Activated naive CD4-positive, alpha-beta T cell treated with anti-CD3 and anti-CD28 coated beads for 36 hours (primary cell): ENCODE data around the gene PUDP. TPM values are rescaled to one million over a fixed set of nuclear protein-coding genes. Genes with fewer than 3 reads are reported as not detected.

Source experiments
- CTCF ChIA-PET: fragments of 350-600 bp; sonication (Branson Sonifier 250); formaldehyde crosslinking; loops from one replicate; lab custom pipeline; 2021; ENCODE audit warnings: antibody characterized with exemption; lab: Charles Lee
- DNase-seq: peaks from one replicate; pipeline ENCODE4 v3.0.0-alpha.2; 2020
- H3K27ac Mint-ChIP-seq: one replicate; pipeline ENCODE4 v1.8.0; 2021; ENCODE audit warnings: mild to moderate bottlenecking, mixed read lengths
- H3K27me3 Mint-ChIP-seq: one replicate; pipeline ENCODE4 v1.8.0; 2021; ENCODE audit warnings: low read depth, mixed read lengths
- H3K36me3 Mint-ChIP-seq: one replicate; pipeline ENCODE4 v1.8.0; 2021; ENCODE audit warnings: low read depth, mixed read lengths
- H3K4me1 Mint-ChIP-seq: one replicate; pipeline ENCODE4 v1.8.0; 2021; ENCODE audit warnings: low read depth, mixed read lengths
- H3K4me3 Mint-ChIP-seq: one replicate; pipeline ENCODE4 v1.8.0; 2021; ENCODE audit warnings: mild to moderate bottlenecking, moderate library complexity, mixed read lengths
- H3K9me3 Mint-ChIP-seq: one replicate; pipeline ENCODE4 v1.8.0; 2021; ENCODE audit warnings: mixed read lengths
- intact Hi-C: fragments of 100-400 bp; cut with micrococcal nuclease; formaldehyde crosslinking; loops from one replicate; pipeline ENCODE4 v1.15.1; 2023
- total RNA-seq, 2 experiments: library from RNA; stranded (reverse); gene quantifications; one replicate each; pipeline ENCODE4 v1.2.3, GENCODE V29; 2021

The PUDP gene
- total RNA-seq, 2 experiments from 2014 or later: 10.7 to 13.6 TPM

DNA sequence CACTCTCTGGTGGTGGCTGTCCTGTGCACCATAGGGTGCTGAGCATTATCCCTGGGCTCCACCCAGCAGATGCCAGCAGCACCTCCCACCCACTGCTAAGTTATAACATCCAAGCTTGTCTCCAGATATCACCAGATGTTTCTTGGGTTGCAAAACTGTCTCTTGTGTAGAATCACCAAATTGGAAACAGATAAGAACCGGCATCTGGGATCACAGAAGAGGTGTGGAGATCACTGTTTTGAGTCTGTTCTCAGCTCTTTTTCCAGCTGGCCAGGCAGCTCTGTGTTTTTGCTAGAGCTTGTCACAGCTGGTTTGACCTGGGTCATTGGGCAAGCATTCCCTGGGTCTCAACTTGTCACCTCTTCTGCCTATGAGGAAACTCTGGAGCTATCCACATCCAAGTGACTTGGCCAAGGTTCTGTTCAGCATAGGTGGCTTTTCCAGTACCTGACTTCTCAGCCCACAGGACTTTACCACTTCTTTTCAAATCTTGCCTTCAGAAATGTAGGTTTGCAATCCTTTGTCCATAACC lies 15.3 kb upstream of the PUDP start:
- Mint-ChIP-seq H3K36me3 (no peaks in the 10 kb centered on the region), H3K27ac (no peak overlapping the region), H3K27me3 (no peaks in the 10 kb centered on the region), H3K4me1 (no peaks in the 10 kb centered on the region), H3K4me3 (no peak overlapping the region), H3K9me3 (no peaks in the 10 kb centered on the region)
- DNase-seq: no peak
- CTCF ChIA-PET: no interaction called here
- intact Hi-C loops: no loop called here

DNA sequence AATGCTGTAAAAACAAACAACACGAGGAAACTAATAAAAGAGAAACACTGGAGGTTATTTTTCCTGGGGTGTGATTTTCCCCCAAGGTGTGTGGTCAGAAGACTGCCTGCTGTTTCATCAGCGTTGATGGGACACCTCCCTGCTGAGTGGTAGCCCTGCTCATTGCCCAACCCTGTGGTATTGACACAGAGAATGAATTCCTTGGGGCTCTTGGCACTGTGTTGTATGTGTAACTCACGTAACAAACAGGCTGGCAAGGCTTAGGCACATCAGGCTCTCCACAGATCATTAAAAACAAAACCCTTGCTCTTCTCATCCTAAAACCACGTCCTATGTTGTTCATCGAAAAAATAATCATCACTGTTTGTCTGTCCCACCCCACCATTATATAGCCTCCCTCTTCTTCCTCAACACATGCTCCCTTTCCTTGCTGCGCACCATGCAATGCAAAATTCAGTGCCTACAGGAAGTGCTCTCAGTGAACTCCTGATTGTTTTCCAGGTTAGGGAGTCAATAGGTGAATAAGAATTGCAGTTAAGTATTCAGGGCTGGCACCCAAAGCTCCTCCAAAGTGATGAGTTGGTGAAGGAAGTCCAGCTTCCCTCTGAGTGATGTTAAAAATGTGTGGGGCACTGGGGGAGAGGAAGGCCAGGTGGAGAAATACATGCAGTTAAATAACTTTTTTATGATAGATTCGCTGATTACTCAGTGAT lies 11.4 kb upstream of the PUDP start:
- Mint-ChIP-seq H3K27ac (no peak overlapping the region), H3K36me3 (no peaks in the 10 kb centered on the region), H3K4me1 (no peaks in the 10 kb centered on the region), H3K4me3 (no peak overlapping the region), H3K9me3 (no peaks in the 10 kb centered on the region), H3K27me3 (no peaks in the 10 kb centered on the region)
- DNase-seq: no peak
- intact Hi-C loops: no loop called here
- CTCF ChIA-PET: no interaction called here

DNA sequence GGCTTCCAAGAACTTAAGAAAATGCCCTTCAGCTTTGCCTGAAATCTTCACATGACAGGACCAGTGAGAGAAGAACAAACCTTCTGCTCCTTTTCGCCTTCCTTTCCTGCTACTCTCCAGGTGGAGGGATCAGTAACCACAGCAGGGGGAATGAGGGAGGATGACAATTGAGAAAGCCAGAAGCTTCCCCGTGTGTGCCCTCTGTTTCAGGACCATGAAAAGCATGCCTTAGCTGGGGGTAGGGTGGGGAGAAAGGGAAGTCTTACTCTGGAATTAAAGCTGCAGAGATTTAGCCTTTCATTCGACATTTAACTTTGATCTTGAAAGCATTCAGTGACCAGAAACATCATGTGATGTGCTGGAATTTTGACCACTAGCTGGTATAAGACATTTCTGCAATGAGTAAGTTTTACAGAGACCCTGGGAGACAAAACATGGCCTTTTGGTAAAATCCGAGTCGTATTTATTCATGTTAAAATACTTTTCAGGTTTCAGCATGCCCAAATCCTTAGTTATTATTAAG lies 10.6 kb upstream of the PUDP start:
- Mint-ChIP-seq H3K36me3 (no peaks in the 10 kb centered on the region), H3K4me3 (no peak overlapping the region), H3K27me3 (no peaks in the 10 kb centered on the region), H3K27ac (no peak overlapping the region), H3K9me3 (no peaks in the 10 kb centered on the region), H3K4me1 (no peaks in the 10 kb centered on the region)
- intact Hi-C loops: no loop called here
- DNase-seq: no peak
- CTCF ChIA-PET: no interaction called here

DNA sequence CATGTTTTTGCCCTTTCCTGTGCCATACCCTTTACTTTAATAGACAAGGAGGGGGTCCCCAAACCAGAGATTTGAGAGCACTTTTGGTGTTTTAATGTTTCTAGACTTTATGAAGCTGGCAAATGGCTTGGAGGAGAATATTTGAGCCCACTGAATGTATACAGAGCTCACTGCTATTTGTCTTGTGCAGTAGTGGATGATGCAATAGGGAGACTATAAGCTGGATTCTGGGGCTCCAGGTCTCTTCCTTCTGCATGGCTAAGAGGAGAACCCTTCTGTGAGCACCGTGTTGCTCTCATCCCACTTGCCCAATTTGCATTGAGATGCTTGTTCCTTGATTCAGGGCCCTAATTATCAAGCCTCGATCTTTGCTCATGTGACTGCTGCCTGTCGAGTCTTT lies 8.9 kb upstream of the PUDP start:
- H3K27me3 Mint-ChIP-seq: no peaks in the 10 kb centered on the region
- no peak overlapping the region for H3K4me3 Mint-ChIP-seq
- no peaks in the 10 kb centered on the region for H3K9me3 Mint-ChIP-seq
- no peak for DNase-seq
- no peak overlapping the region for H3K27ac Mint-ChIP-seq
- no peaks in the 10 kb centered on the region for H3K36me3 Mint-ChIP-seq
- CTCF ChIA-PET: no interaction called here
- intact Hi-C loops: no loop called here
- no peaks in the 10 kb centered on the region for H3K4me1 Mint-ChIP-seq

DNA sequence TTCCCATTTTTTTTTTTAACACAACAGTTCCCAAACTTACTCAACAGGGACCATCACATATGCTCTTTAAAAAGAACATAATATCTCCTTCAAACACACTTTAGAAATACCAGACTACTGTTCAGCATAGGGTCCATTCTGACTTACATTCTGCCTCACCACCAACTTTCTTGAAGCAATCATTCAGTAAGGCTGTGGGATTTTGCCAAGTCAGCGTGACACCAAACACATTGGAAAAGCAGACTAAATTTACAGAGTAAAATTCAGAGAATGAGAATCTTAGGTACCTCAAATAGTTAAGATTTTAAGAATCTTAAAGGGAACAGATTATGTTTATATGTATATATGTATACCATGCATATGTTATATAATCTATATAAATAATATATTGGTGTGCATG lies 7.2 kb upstream of the PUDP start:
- no peak for DNase-seq
- intact Hi-C loops: no loop called here
- H3K4me1 Mint-ChIP-seq: no peaks in the 10 kb centered on the region
- no peaks in the 10 kb centered on the region for H3K9me3 Mint-ChIP-seq
- no peak overlapping the region for H3K4me3 Mint-ChIP-seq
- H3K36me3 Mint-ChIP-seq: no peaks in the 10 kb centered on the region
- no peak overlapping the region for H3K27ac Mint-ChIP-seq
- no peaks in the 10 kb centered on the region for H3K27me3 Mint-ChIP-seq
- CTCF ChIA-PET: no interaction called here

DNA sequence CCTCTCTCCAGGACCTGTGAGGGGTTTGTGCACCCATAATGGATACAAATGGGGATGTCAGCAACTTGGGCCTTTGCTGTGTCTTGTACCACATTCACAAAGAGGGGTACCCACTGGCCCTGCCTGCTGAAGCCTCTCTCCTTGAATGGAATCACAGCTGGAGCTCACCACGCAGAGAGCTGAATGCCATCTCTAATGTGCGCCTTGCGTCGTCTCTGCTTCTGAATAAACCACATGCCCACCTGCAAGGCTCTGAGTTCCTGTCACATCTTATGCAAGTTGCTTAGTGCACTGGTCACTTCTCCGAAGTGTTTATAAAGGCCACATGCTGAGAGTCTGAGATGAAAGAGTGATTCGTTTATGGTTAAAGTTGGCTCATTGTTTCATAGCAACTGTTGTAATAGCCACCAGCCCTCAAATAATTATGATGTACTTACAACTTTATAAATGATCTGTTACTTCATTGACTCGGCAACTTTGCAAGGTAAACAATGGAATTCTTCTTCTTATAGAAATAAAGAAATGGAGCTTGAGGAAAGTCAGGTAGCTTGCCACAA lies 6.2 kb upstream of the PUDP start:
- CTCF ChIA-PET: no interaction called here
- intact Hi-C loops: no loop called here
- H3K4me1 Mint-ChIP-seq: no peaks in the 10 kb centered on the region
- DNase-seq: no peak
- no peak overlapping the region for H3K4me3 Mint-ChIP-seq
- no peaks in the 10 kb centered on the region for H3K9me3 Mint-ChIP-seq
- H3K27me3 Mint-ChIP-seq: no peaks in the 10 kb centered on the region
- no peak overlapping the region for H3K27ac Mint-ChIP-seq
- no peaks in the 10 kb centered on the region for H3K36me3 Mint-ChIP-seq

DNA sequence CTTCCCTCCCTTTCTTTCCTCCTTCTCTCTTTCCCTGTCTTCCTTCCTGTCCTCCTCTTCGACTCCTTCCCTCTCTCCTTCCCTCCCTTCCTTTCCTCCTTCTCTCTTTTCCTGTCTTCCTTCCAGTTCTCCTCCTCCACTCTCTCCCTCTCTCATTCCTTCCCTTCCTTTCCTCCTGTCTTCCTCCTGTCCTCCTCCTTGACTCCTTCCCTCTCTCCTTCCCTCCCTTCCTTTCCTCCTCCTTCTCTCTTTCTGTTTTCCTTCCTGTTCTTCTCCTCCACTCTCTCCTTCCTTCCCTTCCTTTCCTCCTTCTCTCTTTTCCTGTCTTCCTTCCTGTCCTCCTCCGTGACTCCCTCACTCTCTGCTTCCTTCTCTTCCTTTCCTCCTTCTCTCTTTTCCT lies 5.3 kb upstream of the PUDP start:
- no peak for DNase-seq
- intact Hi-C loops: no loop called here
- H3K36me3 Mint-ChIP-seq: no peaks in the 10 kb centered on the region
- H3K4me1 Mint-ChIP-seq: no peaks in the 10 kb centered on the region
- H3K9me3 Mint-ChIP-seq: no peaks in the 10 kb centered on the region
- no peak overlapping the region for H3K27ac Mint-ChIP-seq
- H3K27me3 Mint-ChIP-seq: no peaks in the 10 kb centered on the region
- CTCF ChIA-PET: no interaction called here
- no peak overlapping the region for H3K4me3 Mint-ChIP-seq

DNA sequence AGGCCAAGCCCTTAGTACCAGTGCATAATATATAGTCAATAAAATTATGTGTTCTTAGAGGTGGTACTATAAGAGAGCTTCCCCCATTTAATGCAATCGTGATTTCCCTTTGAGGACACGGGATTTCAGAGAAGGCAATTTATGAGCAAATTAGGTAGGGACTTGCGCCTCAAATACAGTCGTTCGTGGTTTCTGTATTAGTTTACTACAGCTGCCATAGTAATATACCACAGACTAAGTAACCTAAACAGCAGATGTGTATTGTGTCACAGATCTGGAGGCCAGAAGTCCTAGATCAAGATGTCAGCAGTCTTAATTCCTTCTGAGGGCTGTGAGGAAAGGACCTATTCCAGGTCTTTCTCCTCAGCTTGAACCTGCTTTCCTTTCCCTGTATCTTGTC lies 1.5 kb upstream of the PUDP start:
- intact Hi-C loops: loop anchor here (5.0 kb wide), 1 partner anchor 82 kb away; no protein-coding TSS in a partner anchor
- no peaks in the 10 kb centered on the region for H3K9me3 Mint-ChIP-seq
- no peaks in the 10 kb centered on the region for H3K27me3 Mint-ChIP-seq
- no peak overlapping the region for H3K4me3 Mint-ChIP-seq
- DNase-seq: no peak
- H3K4me1 Mint-ChIP-seq: peaks cover 10% of the 10 kb centered on the region
- no peaks in the 10 kb centered on the region for H3K36me3 Mint-ChIP-seq
- CTCF ChIA-PET: no interaction called here
- no peak overlapping the region for H3K27ac Mint-ChIP-seq

DNA sequence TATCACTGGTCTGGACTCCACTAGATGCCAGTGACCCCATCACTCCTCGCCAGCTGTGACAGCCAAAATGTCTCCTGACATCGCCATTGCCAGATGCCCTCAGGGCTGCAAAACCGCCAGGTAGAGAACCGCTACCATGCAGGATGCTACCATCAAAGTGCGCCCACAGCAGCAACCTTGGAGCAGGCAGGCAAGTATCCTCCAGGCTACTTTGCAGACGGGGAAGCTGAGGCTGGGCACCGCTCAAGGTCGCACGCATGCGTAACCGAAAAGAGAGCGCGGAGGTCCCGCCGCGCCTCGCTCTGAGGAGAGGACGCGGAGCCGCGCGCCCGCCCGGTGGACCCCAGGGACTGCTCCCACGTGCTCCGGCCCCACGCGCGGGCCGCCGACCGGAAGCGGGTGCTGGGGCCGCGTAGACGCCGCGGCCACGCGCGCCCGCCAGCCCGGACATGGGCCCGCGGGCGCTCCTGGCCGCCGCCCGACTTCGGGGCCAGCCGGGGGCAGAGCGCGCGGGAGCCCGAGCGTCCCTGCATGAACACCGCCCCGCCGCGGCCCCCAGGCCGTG lies 458 bp downstream of the PUDP start, which contains the start of gene STS:
TSS of gene STS (plus strand) at position 300 of the 565 bp plus-strand sequence. CDS start 105,488 bp downstream, outside the sequence.
- peak within 1 kb of the TSS; percentile 86 for H3K27ac Mint-ChIP-seq
- H3K36me3 Mint-ChIP-seq: no peaks in the 10 kb centered on the region
- peak; percentile 27 for DNase-seq
- H3K9me3 Mint-ChIP-seq: no peaks in the 10 kb centered on the region
- CTCF ChIA-PET: no interaction called here
- H3K27me3 Mint-ChIP-seq: no peaks in the 10 kb centered on the region
- peaks cover 13% of the 10 kb centered on the region for H3K4me1 Mint-ChIP-seq
- peak within 1 kb of the TSS; percentile 79 for H3K4me3 Mint-ChIP-seq
- intact Hi-C loops: loop anchor here (2.0 to 5.0 kb wide), 2 partner anchors 15 to 80 kb away; no protein-coding TSS in a partner anchor

DNA sequence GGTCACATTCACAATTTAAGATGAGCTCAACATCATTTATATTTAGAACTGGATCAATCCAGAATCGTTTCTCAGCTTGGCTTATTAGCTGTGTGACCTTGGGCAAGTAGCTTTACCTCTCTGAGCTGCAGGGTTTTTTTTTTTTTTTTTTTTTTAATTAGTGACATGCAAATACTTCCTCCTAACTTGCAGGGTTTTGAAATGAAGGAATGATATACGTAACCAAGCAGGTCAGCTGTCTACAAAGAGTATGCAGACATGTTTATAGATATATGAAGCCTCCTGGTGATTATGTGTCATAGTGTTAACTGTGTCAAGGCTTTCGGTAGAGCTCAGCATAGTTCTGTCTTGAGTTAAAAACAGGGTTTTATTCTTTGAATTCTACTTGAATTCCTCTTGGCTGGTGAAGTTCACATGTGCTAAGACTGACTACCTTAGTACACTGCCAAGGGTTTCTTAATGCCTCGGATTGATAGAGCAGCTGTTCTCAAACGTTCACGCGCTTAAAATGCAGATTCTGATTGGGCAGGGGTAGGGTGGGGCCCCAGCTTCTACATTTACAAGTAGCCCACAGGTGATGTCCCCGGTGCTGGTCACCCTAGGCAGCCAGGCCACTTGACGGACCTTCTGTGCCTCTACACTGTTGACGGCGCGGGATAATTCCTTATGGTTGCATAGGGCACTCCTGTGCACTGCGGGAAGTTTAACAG lies 1.1 kb downstream of the PUDP start:
- H3K27ac Mint-ChIP-seq: peak overlapping the region; percentile 71

DNA sequence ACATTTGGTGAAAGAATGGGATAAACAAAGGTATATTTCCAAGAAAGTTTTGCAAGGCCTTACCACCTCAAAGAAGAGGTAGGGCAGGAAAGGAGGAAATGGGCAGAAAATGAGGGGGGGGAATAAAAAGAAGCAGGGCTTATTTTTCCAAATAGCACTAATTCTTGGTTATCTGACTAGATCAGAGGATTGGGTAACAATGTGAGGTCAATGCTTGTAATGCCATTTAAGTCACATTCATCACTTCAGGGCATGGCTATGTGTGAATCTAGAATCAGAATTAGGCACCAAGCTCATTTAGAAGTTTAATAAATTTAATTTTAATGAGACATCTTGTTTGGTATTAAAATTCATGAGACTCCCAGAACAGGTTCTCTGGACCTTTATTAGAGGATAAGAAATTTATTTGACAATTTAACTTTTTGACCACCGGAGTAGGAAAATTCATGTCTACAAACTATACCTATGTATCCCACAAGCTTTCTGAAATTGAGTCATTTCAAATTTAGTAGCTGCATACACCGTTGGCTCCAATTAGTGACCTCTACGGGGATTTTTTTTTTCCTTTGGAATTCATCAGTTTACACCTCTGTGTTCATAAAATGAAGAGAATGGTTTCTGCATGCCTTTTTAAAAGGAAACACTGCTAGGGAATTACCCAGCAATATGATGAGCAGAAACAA lies 1.8 kb downstream of the PUDP start:
- H3K4me3 Mint-ChIP-seq: no peak overlapping the region
- H3K27ac Mint-ChIP-seq: no peak overlapping the region

More for the DNA sequence above, 1.1 kb downstream of the PUDP start:
- no peaks in the 10 kb centered on the region for H3K36me3 Mint-ChIP-seq
- no peaks in the 10 kb centered on the region for H3K9me3 Mint-ChIP-seq
- CTCF ChIA-PET: no interaction called here
- H3K4me1 Mint-ChIP-seq: peaks cover 13% of the 10 kb centered on the region
- intact Hi-C loops: loop anchor here (2.0 to 5.0 kb wide), 2 partner anchors 14 to 80 kb away; no protein-coding TSS in a partner anchor
- peak overlapping the region; percentile 77 for H3K4me3 Mint-ChIP-seq
- H3K27me3 Mint-ChIP-seq: no peaks in the 10 kb centered on the region
- peak; percentile 10 for DNase-seq

More for the DNA sequence above, 1.8 kb downstream of the PUDP start:
- no peaks in the 10 kb centered on the region for H3K9me3 Mint-ChIP-seq
- H3K4me1 Mint-ChIP-seq: peaks cover 13% of the 10 kb centered on the region
- no peak for DNase-seq
- intact Hi-C loops: loop anchor here (2.0 to 5.0 kb wide), 2 partner anchors 13 to 79 kb away; no protein-coding TSS in a partner anchor
- no peaks in the 10 kb centered on the region for H3K27me3 Mint-ChIP-seq
- H3K36me3 Mint-ChIP-seq: no peaks in the 10 kb centered on the region
- CTCF ChIA-PET: no interaction called here
